HG03439 (cell line): Measurements from ENCODE around the gene ME3.
"Not testable (repeated sequence)": the region's sequence is repeated elsewhere in the genome, so short reads cannot be mapped to it uniquely, and the experiment has no call there.

ENCODE experiments used
- ATAC-seq: cut with Tn5 transposase; IDR thresholded peaks from one replicate; pipeline ENCODE4 v1.9.1; 2021; ENCODE audit warnings: mild to moderate bottlenecking, moderate library complexity; ENCODE audit not compliant: unreplicated experiment

ME3 gene

GRCh38 chr11:86623736-86624135, 48.7 kb downstream of the ME3 start:
- ATAC-seq: no peak

- no peak for ATAC-seq
Measured at GRCh38 chr11:86623041-86623621, 49.3 kb downstream of the ME3 start.

GRCh38 chr11:86621854-86622253, 50.6 kb downstream of the ME3 start:
- no peak for ATAC-seq

GRCh38 chr11:86620891-86621521, 51.4 kb downstream of the ME3 start:
- no peak for ATAC-seq

- not testable (repeated sequence) for ATAC-seq
Measured at GRCh38 chr11:86619428-86619827, 53.0 kb downstream of the ME3 start.

GRCh38 chr11:86617502-86617901, 54.9 kb downstream of the ME3 start:
- no peak for ATAC-seq

GRCh38 chr11:86615487-86615886, 56.9 kb downstream of the ME3 start:
- no peak for ATAC-seq

GRCh38 chr11:86610559-86611341, 61.7 kb downstream of the ME3 start:
- no peak for ATAC-seq

GRCh38 chr11:86608251-86608799, 64.1 kb downstream of the ME3 start:
- peak; percentile 85 for ATAC-seq

- no peak for ATAC-seq
Measured at GRCh38 chr11:86606836-86607481, 65.5 kb downstream of the ME3 start.

- ATAC-seq: no peak
Measured at GRCh38 chr11:86606270-86606835, 66.1 kb downstream of the ME3 start.

GRCh38 chr11:86596861-86597586, 75.4 kb downstream of the ME3 start:
- ATAC-seq: no peak

- no peak for ATAC-seq
Measured at GRCh38 chr11:86595955-86596354, 76.5 kb downstream of the ME3 start.

GRCh38 chr11:86595451-86595850, 77.0 kb downstream of the ME3 start:
- no peak for ATAC-seq

- ATAC-seq: no peak
Measured at GRCh38 chr11:86594746-86595145, 77.7 kb downstream of the ME3 start.

GRCh38 chr11:86593833-86594232, 78.6 kb downstream of the ME3 start:
- no peak for ATAC-seq

GRCh38 chr11:86592659-86593451, 79.6 kb downstream of the ME3 start:
- peak; percentile 97 for ATAC-seq

GRCh38 chr11:86592047-86592591, 80.3 kb downstream of the ME3 start:
- no peak for ATAC-seq

GRCh38 chr11:86591631-86592030, 80.8 kb downstream of the ME3 start:
- ATAC-seq: no peak
